Amniotic stem cell (primary cell): Measurements from ENCODE around the gene FES.
"Not testable (repeated sequence)": the region's sequence is repeated elsewhere in the genome, so short reads cannot be mapped to it uniquely, and the experiment has no call there.

Experiments used
- DNase-seq: peaks from one replicate; lab custom pipeline; 2025; lab: John Stamatoyannopoulos, UW

FES gene

DNA sequence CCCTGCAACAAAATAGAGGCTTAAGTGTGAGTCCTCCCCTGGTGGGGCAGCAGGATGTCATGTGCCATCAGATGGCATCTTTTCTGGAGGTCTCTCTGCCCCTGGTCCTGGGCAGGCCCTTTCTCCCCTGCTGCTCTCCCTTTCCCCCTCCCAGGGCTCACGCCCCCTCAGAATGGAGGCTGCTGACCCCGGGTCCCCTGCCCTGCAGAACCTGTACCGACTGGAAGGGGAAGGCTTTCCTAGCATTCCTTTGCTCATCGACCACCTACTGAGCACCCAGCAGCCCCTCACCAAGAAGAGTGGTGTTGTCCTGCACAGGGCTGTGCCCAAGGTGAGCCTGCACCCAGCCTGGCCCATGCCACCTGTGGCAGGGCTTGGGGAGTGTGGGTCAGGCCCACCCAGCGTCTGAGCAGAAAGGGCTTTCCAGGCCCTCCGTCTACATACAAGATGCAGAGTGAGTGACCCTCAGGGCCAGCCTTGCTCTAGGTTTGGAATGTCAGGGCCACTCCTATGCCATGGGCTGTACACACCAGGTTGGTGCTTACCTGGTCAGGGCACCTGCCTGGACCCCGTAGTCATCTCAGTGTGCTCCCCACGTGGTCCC, 7.1 kb downstream of the FES start:
- no peak for DNase-seq

DNA sequence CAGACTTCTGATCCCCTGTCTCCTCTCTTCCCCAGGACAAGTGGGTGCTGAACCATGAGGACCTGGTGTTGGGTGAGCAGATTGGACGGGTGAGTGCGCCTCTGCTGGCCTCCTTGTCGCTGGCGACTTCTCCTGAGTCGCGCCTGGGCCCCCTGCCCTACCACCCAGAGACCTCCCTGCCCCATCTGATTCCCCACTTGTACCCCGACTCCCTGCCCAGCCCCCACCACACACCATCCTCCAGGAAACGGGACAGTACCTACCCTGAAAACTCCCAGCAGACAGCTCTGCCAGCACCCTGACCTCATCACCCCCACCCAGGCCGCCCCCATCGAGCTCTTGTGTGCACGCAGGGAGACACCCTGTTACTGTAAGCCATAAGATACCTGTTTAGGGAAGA, 7.7 kb downstream of the FES start:
- no peak for DNase-seq

DNA sequence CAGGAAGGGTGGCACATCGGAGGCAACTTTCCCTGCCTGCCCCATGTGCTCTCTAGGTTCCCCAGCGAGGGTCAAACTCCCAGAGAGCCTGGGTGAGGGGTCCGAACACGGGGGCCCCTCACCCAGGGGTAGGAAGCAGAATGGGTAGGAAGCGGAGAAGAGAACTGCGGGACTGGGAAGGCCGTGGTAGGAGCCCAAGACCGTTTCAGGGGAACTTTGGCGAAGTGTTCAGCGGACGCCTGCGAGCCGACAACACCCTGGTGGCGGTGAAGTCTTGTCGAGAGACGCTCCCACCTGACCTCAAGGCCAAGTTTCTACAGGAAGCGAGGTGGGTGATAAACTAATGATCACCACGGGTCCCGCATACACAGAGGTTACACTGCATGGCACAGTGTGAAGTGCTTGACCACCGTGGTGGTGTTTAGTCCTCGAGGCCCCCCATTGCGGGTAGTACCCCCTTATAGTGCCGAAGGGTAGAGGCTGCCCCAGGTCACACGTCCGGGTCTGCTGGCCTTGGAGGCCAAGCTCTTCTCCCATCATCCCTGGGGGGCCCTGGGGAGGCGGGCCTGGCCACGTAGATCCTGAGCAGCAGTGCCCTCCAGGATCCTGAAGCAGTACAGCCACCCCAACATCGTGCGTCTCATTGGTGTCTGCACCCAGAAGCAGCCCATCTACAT, 8.3 kb downstream of the FES start:
- DNase-seq: no peak

DNA sequence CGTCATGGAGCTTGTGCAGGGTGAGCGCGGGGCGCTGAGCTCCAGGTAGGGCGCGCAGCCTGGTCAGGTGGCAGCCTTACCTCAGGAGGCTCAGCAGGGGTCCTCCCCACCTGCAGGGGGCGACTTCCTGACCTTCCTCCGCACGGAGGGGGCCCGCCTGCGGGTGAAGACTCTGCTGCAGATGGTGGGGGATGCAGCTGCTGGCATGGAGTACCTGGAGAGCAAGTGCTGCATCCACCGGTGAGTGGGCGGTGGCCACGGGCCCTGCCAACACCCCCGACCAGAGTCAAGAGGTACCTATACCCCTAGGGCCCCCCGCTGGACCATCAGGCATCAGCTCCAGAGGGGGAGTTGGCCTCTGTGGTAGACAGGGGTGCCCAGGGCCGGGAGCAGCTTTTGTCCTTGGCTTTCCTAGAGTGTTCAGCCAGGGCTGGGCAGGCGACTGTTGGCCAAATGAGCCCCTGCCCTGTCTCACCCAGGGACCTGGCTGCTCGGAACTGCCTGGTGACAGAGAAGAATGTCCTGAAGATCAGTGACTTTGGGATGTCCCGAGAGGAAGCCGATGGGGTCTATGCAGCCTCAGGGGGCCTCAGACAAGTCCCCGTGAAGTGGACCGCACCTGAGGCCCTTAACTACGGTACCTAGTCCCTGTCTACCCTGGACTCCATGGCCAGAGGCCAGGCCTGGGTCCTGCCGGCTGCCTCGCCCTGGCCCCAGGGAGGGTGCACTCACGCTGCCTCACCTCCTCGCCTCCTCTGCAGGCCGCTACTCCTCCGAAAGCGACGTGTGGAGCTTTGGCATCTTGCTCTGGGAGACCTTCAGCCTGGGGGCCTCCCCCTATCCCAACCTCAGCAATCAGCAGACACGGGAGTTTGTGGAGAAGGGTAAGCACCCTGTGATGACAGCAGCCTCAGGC, 9.1 kb downstream of the FES start:
- DNase-seq: no peak

DNA sequence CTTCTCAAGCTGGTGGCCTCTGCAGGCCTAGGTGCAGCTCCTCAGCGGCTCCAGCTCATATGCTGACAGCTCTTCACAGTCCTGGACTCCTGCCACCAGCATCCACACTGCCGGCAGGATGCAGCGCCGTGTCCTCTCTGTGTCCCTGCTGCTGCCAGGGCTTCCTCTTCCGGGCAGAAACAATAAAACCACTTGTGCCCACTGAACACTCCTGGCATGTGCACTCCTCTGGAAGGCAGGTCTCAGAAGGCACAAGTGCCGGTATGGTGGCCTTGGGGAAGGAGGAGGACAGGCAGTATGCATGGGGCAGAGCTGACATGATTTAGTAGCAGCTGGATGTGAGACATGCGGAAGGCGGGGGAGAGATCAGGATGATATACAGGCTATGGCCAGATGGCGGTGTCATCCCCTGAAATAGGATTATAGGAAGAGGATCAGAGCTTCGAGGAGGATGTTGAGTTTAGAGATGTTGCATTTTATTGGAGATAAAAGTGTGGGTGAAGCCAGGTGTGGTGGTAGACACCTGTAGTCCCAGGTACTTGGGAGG, 11.3 kb downstream of the FES start:
- no peak for DNase-seq

DNA sequence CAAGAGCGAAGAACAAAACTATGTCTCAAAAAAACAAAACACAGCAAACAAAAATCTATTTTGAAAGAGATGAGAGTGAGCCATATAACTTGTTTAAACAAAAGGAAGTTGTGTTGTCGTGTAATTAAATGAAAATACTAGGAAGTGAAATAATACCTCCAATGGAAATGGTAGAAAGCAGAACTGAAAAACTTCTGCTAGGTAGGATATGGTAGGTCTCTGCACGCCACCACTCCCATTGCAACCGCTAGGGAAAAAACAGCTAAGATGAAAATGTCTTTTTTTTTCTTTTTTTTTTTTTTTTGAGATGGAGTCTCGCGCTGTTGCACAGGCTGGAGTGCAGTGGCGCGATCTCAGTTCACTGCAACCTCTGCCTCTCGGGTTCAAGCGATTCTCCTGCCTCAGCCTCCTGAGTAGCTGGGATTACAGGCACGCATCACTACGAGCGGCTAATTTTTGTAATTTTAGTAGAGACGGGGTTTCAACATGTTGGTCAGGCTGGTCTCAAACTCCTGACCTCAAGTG, 12.9 kb downstream of the FES start:
- not testable (repeated sequence) for DNase-seq

DNA sequence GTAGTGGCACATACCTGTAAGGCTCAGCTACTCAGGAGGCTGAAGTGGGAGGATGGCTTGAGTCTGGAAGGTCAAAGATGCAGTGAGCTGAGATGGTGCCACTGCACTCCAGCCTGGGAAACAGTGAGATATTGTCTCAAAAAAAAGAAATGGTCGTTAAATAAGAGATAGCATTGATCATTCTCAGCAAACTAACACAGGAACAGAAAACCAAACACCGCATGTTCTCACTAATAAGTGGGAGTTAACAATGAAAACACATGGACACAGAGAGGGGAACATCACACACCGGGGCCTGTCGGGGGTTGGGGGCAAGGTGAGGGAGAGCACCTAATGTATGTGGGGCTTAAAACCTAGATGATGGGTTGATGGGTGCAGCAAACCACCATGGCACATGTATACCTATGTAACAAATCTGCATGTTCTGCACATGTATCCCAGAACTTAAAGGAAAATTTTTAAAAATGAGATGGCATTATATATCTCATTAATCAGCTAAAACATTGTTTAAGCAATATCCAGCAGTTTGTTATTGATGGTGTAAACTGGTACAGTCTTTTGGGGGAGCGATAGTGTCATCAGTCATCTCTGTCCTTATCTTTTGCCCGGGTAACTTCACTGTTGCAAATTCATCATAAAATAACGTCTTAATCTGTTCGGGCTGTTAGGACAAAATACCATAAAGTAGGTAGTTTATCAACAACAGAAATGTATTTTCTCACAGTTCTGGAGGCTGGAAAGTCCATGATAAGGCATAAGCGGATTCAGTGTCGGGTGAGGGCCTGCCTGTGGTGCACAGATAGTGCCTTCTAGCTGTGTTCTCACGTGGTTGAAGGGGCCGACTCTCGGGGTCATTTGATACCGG, 17.1 kb downstream of the FES start:
- DNase-seq: no peak

DNA sequence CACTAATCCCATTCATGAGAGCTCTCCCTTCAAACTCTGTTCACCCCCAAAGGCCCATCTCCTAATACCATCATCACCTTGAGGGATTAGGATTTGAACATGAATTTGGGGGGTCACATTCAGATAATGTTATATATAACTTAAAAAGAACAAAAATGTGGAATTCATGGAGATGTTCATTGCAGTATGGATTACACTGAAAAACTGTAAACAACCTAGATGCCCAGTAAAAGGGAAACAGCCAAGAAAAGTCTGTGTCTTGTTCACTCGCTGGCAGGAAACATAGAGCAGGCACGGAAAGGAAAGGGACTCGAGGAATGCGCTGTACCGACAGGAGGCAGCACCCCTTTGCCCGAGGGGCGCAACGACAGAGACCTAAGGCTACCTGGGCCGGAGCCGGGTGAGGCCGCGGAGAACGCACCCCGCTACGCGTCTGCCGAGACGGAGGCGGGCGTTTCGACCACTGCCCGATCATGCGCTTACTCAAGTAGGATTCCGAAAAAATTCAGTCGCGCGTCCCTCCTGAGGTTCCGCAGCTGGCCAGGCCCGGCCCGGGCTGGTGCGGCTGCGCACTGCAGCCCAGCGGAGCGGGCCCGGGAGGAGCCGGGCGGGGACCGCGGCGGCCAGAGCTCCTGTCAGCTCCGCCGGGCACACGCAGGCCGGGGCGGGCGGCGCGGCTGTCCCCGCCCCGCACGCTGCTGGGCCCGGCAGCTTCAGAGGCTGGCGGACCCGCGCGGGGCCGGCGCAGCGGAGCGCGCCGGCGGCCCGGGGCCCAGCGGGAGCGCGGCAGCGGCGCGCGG, 17.9 kb downstream of the FES start:
- peak; percentile 76 for DNase-seq

DNA sequence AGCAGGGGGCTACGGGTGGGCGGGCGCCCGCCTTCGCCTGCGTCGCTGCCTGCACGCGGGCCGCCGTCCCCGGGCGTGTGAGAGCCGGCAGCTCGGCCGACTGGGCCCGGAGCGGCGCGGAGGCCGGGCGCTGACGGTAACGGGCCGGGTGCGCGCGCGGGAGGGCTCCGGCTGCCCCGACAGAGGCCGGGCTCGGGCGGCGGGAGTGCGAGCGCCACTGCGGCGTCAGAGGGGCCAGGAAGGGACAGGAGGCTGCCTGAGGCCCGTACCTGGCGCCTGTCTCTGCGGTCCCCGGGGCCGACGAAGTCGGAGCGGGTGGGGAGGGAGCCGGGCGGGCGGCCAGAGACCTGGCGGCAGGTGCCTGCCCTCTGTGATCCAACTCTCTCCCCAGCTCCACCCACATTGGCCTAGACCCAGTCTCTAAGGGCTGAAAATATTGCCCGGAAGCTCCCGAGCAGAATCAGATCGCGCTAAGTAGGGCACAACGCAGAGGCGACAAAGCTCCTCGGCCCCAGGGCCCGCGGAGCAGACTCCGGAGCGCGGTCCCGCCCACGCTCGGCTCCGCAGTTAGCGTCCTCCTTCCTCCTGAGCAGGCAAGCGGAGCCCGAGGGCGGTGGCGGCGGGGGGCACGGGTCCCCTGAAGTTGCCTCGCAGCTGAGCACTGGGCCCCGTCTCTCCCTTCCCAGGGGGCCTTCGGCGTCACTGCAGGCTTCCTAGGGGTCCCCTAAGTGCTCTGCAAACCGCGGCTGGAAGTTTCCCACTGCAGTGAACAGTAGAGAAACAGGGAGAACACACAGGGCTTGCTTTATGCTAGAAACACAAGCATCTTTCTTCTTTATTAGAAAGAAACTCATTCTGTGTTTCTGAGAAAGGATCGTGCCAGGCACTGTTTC, 18.8 kb downstream of the FES start, which contains the start of gene MAN2A2:
MAN2A2 (plus strand) TSS at position 463 of the 893 bp plus-strand sequence. CDS start 906 bp downstream, outside the sequence.
- DNase-seq: no peak

DNA sequence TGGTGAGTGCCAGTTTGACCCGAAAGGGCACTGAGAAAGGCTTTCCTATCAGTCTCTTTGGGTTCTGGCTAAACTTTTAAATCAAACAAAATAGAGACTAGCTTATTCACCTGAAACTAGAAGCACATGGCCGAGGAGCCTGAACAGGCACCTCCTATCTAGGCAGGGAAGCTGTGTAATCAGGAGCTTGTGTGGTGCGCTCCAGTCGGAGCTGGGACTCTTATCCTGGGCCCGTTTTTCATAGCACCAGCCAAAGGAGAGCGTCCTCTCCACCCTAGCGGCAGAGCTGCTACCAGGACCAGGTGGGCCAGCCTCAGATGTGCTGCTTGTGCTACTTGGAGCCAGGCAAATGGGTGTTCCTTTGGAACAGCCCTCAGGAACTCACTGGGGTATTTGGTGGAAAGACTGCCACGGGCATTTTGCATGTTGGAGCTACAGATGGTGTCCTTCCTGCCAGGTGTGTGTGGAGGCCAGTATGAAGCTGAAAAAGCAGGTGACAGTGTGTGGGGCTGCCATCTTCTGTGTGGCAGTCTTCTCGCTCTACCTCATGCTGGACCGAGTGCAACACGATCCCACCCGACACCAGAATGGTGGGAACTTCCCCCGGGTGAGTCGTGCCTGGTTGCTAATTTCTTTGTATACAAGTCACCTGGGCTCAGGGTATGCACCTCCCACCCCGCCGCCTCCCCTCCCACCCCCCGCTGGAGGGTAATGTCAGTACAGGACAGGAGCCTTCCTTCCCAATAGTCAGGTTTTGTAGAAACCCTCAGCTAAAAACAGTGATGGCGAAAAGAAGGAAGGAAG, 19.6 kb downstream of the FES start:
- DNase-seq: no peak

DNA sequence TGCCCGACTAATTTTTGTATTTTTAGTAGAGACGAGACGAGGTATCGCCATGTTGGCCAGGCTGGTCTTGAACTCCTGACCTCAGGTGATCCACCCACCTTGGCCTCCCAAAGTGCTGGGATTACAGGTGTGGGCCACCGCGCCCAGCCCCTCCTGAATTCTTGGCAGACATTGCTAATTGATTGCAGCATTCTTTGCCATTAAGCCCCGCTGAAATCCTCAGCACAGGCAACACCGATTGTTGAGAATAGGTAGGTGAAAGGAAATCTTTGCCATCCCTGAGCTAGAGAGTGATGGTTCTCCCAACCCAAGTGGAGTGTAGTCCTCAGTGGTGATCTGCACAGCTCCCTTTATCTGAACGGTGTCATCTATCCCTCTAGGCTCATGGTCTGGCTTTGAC, 20.4 kb downstream of the FES start:
- DNase-seq: no peak

DNA sequence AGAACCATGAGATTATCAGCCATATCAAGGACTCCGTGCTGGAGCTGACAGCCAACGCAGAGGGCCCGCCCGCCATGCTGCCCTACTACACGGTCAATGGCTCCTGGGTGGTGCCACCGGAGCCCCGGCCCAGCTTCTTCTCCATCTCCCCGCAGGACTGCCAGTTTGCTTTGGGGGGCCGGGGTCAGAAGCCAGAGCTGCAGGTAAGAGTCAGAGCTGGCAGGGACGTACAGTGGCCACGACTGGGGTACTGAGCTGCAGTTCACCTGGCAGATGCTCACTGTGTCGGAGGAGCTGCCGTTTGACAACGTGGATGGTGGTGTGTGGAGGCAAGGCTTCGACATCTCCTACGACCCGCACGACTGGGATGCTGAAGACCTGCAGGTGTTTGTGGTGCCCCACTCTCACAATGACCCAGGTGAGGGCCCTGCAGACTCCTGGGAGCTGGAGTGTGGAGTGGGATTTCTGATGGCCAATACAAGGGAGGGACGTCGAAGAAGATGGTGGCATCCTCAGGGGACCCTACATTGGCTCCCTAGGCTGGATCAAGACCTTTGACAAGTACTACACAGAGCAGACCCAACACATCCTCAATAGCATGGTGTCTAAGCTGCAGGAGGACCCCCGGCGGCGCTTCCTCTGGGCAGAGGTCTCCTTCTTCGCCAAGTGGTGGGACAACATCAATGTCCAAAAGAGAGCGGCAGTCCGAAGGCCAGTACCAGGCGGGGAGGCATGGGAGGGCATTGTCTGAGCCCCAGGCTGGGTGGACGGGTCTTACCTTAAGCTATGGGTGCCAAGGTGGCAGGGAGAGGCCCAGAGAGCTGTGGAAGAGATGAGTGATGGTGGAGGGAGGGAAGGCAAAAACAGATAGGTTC, 21.2 kb downstream of the FES start:
- no peak for DNase-seq

DNA sequence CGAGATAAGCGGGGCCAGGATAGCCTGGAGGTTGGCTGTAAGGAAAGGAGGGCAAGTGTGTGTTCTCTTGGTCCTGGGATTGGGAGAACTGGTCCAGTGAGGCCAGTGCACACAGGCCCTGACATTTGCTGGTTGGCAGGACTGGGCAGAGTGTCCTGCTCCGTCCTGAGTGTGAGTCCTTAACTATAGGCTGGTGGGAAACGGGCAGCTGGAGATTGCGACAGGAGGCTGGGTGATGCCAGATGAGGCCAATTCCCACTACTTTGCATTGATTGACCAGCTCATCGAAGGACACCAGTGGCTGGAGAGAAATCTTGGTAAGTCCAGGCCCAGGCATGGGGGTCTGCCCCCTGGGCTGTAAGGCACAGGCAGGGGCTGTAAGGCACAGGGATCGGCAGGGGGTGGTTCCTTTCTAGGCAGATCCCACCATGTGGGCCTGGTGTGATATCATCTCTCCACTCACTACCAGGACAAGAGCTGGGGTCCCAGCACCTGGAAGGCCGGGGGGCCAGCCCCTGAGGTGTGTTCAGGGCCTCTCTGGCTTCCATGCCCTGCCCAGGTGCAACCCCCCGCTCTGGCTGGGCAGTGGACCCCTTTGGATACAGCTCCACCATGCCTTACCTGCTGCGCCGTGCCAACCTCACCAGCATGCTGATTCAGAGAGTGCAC, 22.0 kb downstream of the FES start:
- no peak for DNase-seq

DNA sequence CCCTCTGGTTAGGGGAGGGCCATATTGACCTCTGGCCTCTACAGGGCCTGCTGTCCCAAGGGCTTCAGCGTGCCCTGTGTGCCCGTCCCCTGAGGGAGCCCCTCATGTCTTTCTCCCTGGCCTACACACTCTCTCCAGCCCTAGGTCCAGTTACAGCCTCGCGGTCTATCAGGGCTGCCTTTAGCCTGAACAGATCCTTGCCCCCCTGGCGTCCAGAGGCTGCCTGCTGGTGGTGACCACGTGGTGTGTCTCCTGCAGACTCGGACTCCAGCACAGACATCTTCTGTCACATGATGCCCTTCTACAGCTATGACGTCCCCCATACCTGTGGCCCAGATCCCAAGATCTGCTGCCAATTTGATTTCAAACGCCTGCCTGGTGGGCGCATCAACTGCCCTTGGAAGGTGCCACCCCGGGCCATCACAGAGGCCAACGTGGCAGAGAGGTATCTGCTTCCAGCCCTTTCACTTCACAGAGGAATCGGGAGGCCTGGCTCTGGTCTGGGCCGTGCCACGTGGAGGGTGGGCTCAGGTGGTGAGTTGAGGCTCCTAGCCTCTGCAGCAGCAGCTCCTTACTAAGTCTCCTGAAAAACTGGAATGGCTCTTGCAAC, 22.9 kb downstream of the FES start:
- DNase-seq: no peak

DNA sequence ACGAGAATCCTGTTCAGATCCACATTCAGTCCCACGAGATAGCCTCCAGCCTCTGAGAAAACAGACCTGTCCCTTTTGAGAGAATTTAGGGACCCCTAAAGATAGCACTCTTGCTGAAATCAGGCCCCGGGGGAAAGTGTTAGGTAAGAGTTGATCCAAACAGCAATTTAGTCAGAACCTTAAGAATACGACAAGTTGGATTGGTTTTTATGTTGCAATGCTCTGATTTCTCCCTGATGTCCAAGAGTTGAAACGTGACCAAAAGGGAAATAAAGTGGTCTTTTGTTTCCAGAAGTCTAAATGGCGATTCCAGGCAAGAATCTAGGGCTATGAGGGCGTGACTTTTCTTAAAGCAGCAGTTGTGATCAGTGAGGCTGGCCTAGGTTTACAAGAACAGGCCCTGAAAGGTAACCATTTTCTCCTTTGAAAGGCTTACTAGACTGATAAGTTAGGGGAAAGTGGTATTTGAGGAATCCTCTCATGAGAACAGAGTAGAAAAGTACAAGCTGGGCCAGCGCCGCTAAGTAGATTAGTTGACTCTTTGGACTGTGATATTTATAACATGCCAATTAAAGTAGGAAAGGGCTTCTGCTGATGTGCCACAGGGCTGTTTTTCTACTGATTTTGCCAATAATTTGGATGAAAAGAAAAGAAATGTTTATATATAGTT, 23.7 kb downstream of the FES start:
- no peak for DNase-seq

DNA sequence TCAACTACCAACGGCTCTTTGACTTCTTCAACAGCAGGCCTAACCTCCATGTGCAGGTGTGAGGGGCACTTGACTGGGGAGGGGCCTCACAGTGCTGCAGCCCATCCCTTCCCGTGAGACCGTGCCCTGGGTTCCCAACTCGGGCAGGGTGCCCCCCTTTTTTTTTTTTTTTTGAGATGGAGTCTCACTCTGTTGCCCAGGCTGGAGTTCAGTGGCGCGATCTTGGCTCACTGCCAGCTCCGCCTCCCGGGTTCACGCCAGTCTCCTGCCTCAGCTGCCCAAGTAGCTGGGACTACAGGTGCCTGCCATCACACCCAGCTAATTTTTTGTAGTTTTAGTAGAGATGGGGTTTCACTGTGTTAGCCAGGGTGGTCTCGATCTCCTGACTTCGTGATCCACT, 25.1 kb downstream of the FES start:
- not testable (repeated sequence) for DNase-seq
